ENCODE measurements around the gene UNC119.

The UNC119 gene

GRCh38 chr17:28519236-28519635, 33.2 kb downstream of the UNC119 start:
- no peak overlapping the region for H3K27ac Mint-ChIP-seq
- peaks cover 11% of the 10 kb centered on the region for H3K9me3 Mint-ChIP-seq
- no peak for TF ChIP-seq CTCF (IDR thresholded peaks at IDR 0.05)
- peaks cover 55% of the 10 kb centered on the region for H3K4me1 Mint-ChIP-seq
- no peak for DNase-seq
- peaks cover 18% of the 10 kb centered on the region for H3K27me3 Mint-ChIP-seq (ENCODE audit: low read depth, poor library complexity)
- no peaks in the 10 kb centered on the region for H3K36me3 Mint-ChIP-seq (ENCODE audit: low read depth)
- H3K4me3 Mint-ChIP-seq: no peak overlapping the region

GRCh38 chr17:28518578-28518977, 33.8 kb downstream of the UNC119 start:
- DNase-seq: no peak
- Mint-ChIP-seq H3K36me3 (ENCODE audit: low read depth) (no peaks in the 10 kb centered on the region), H3K27ac (no peak overlapping the region), H3K27me3 (ENCODE audit: low read depth, poor library complexity) (peaks cover 21% of the 10 kb centered on the region), H3K4me1 (peaks cover 55% of the 10 kb centered on the region), H3K4me3 (no peak overlapping the region), H3K9me3 (peaks cover 11% of the 10 kb centered on the region)
- TF ChIP-seq CTCF (IDR thresholded peaks at IDR 0.05): no peak

GRCh38 chr17:28518132-28518531, 34.3 kb downstream of the UNC119 start:
- Mint-ChIP-seq H3K4me3 (no peak overlapping the region), H3K27me3 (ENCODE audit: low read depth, poor library complexity) (peaks cover 21% of the 10 kb centered on the region), H3K36me3 (ENCODE audit: low read depth) (no peaks in the 10 kb centered on the region), H3K4me1 (peaks cover 55% of the 10 kb centered on the region), H3K27ac (no peak overlapping the region), H3K9me3 (peaks cover 11% of the 10 kb centered on the region)
- DNase-seq: no peak
- TF ChIP-seq CTCF (IDR thresholded peaks at IDR 0.05): no peak

- no peak overlapping the region for H3K4me3 Mint-ChIP-seq
- no peaks in the 10 kb centered on the region for H3K36me3 Mint-ChIP-seq (ENCODE audit: low read depth)
- H3K27me3 Mint-ChIP-seq (ENCODE audit: low read depth, poor library complexity): peaks cover 32% of the 10 kb centered on the region
- TF ChIP-seq CTCF (IDR thresholded peaks at IDR 0.05): no peak
- H3K4me1 Mint-ChIP-seq: peaks cover 54% of the 10 kb centered on the region
- H3K27ac Mint-ChIP-seq: no peak overlapping the region
- DNase-seq: no peak
- peaks cover 11% of the 10 kb centered on the region for H3K9me3 Mint-ChIP-seq
Observed at GRCh38 chr17:28515518-28515917, 36.9 kb downstream of the UNC119 start.

- Mint-ChIP-seq H3K4me3 (no peak overlapping the region), H3K36me3 (ENCODE audit: low read depth) (no peaks in the 10 kb centered on the region), H3K4me1 (peaks cover 57% of the 10 kb centered on the region), H3K9me3 (peaks cover 11% of the 10 kb centered on the region), H3K27ac (no peak overlapping the region), H3K27me3 (ENCODE audit: low read depth, poor library complexity) (peaks cover 39% of the 10 kb centered on the region)
- no peak for DNase-seq
- no peak for TF ChIP-seq CTCF (IDR thresholded peaks at IDR 0.05)
Observed at GRCh38 chr17:28514561-28515002, 37.8 kb downstream of the UNC119 start.

GRCh38 chr17:28513476-28513875, 38.9 kb downstream of the UNC119 start:
- peaks cover 55% of the 10 kb centered on the region for H3K4me1 Mint-ChIP-seq
- no peak for TF ChIP-seq CTCF (IDR thresholded peaks at IDR 0.05)
- no peak overlapping the region for H3K27ac Mint-ChIP-seq
- H3K36me3 Mint-ChIP-seq (ENCODE audit: low read depth): no peaks in the 10 kb centered on the region
- no peak overlapping the region for H3K4me3 Mint-ChIP-seq
- H3K27me3 Mint-ChIP-seq (ENCODE audit: low read depth, poor library complexity): peaks cover 46% of the 10 kb centered on the region
- H3K9me3 Mint-ChIP-seq: peaks cover 11% of the 10 kb centered on the region
- DNase-seq: no peak

Measured in nephron progenitor cell (in vitro differentiated cells).